ENCODE measurements around the gene AKR1C2. TPM values are rescaled to one million over a fixed set of nuclear protein-coding genes. Genes with fewer than 3 reads are reported as not detected.
A peak's percentile ranks its signal among the peaks of the same experiment; 100 is the strongest.
"Not testable (repeated sequence)": the region's sequence is repeated elsewhere in the genome, so short reads cannot be mapped to it uniquely, and the experiment has no call there.

AKR1C2 gene
- polyA plus RNA-seq, 2 of the 4 experiments (the other 2 are of a cell fraction), result 5,660 to 6,805 TPM

DNA sequence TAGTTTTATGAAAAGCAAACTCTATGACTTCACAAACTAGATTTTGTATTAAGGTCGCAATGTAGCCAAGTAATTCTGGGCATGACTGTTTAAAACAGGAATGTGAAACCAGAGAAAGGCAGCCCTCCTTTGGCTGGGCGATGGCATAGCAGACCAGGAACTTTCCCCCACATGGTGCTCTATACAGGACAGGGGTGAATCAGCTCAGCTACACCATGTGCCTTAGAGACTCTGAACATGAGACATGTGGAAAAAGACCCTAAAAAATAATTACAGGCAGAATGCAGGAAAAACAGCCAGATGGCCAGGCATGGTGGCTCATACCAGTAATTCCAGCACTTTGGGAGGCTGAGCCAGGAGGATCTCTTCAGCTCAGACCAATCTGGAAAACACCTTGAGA, 60.7 kb downstream of the AKR1C2 start:
- peaks cover 87% of the 10 kb centered on the region for H3K4me1 ChIP-seq
- FAIRE-seq, result peak; percentile 49
- peak in 1 of 2 experiments; percentile 56 for DNase-seq (ENCODE audit: low read depth in 1 of 2, low spot score in 1 of 2)
- 29% methylated on average over 2 of the region's 2 CpGs for WGBS (ENCODE audit: missing lambda C conversion rate)
- CTCF ChIA-PET, result interaction anchor here (1.5 kb wide), 1 partner anchor 93 kb away, joined by 6 read pairs; no protein-coding TSS in a partner anchor
- peak; percentile 54 to 66; a peak in 4 of 6 replicates for ATAC-seq
- POLR2A ChIA-PET; H3K4me3 ChIP-seq; TF ChIP-seq FOSL2 (IDR thresholded peaks at IDR 0.05): not testable (repeated sequence)
- H3K4me2 ChIP-seq, result peak overlapping the region; percentile 62
- H3K27ac ChIP-seq, result peak overlapping the region; percentile 89 to 91
- H3K9me3 ChIP-seq, result peaks cover 11% of the 10 kb centered on the region; the same call in 2 of the 3 replicates
- TF ChIP-seq RAD21 (conservative IDR thresholded peaks at IDR 0.05 in 1 of 2, IDR thresholded peaks at IDR 0.05 in 1 of 2) (peak; percentile 22 to 43; a peak in 2 of 5 replicates), HOXB5 (CRISPR knock-in tag; IDR thresholded peaks at IDR 0.05) (0 out of 2 replicates have a peak, but pooled peaks have one; percentile 64), FOSL2 (CRISPR knock-in tag; IDR thresholded peaks at IDR 0.05) (peak; percentile 24; the same call in 1 of the 2 replicates), HOXB13 (CRISPR knock-in tag; IDR thresholded peaks at IDR 0.05; ENCODE audit: low read depth) (peak; percentile 88; the same call in 1 of the 2 replicates), E2F6 (IDR thresholded peaks at IDR 0.05; ENCODE audit: borderline replicate concordance, low read depth) (peak; percentile 62; the same call in 1 of the 2 replicates), ATOH8 (CRISPR knock-in tag; IDR thresholded peaks at IDR 0.05; ENCODE audit: low read depth) (peak; percentile 62; the same call in 1 of the 2 replicates)
- TF ChIP-seq, protein P1, sequence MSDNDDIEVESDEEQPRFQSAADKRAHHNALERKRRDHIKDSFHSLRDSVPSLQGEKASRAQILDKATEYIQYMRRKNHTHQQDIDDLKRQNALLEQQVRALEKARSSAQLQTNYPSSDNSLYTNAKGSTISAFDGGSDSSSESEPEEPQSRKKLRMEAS (IDR thresholded peaks at IDR 0.05), result peak; percentile 66

- FAIRE-seq, result peak; percentile 43
- Histone ChIP-seq H3K4me1 (peaks cover 77% of the 10 kb centered on the region), H3K4me2 (peak overlapping the region; percentile 62), H3K9me3 (peaks cover 11% of the 10 kb centered on the region; the same call in 2 of the 3 replicates), H3K27ac (peak overlapping the region; percentile 89 to 91), H3K4me3 (no peak overlapping the region)
- peak; percentile 61 to 77 for ATAC-seq
- DNase-seq (ENCODE audit: low read depth in 1 of 2, low spot score in 1 of 2), result peak; percentile 51 to 91
- ChIA-PET POLR2A (no interaction called here), CTCF (interaction anchor here (0.6 to 0.9 kb wide), 2 partner anchors 14 to 352 kb away, joined by 3 to 4 read pairs; no protein-coding TSS in a partner anchor)
- 36% methylated on average over 5 of the region's 5 CpGs for WGBS (ENCODE audit: missing lambda C conversion rate)
- no peak for TF ChIP-seq GATA3 (IDR thresholded peaks at IDR 0.05; ENCODE audit: borderline replicate concordance)
- TF ChIP-seq MAFK (IDR thresholded peaks at IDR 0.05; ENCODE audit: partially characterized antibody), result peak; percentile 99
- TF ChIP-seq RFX5 (IDR thresholded peaks at IDR 0.05), result no peak
- peak; percentile 98 for TF ChIP-seq NFE2L2 (conservative IDR thresholded peaks at IDR 0.05; ENCODE audit: low read length)
- TF ChIP-seq KDM1A (IDR thresholded peaks at IDR 0.05; ENCODE audit: low read depth), result no peak
- TF ChIP-seq HOXB5 (CRISPR knock-in tag; IDR thresholded peaks at IDR 0.05), result 0 out of 2 replicates have a peak, but pooled peaks have one; percentile 71
- TF ChIP-seq KDM5A (IDR thresholded peaks at IDR 0.05), result no peak
- no peak for TF ChIP-seq FOSL2 (IDR thresholded peaks at IDR 0.05)
- TF ChIP-seq FOSL2 (CRISPR knock-in tag; IDR thresholded peaks at IDR 0.05), result peak; percentile 41; the same call in 1 of the 2 replicates
- TF ChIP-seq ZNF302 (CRISPR knock-in tag; IDR thresholded peaks at IDR 0.05), result 0 out of 2 replicates have a peak, but pooled peaks have one; percentile 29
- TF ChIP-seq, protein P2, sequence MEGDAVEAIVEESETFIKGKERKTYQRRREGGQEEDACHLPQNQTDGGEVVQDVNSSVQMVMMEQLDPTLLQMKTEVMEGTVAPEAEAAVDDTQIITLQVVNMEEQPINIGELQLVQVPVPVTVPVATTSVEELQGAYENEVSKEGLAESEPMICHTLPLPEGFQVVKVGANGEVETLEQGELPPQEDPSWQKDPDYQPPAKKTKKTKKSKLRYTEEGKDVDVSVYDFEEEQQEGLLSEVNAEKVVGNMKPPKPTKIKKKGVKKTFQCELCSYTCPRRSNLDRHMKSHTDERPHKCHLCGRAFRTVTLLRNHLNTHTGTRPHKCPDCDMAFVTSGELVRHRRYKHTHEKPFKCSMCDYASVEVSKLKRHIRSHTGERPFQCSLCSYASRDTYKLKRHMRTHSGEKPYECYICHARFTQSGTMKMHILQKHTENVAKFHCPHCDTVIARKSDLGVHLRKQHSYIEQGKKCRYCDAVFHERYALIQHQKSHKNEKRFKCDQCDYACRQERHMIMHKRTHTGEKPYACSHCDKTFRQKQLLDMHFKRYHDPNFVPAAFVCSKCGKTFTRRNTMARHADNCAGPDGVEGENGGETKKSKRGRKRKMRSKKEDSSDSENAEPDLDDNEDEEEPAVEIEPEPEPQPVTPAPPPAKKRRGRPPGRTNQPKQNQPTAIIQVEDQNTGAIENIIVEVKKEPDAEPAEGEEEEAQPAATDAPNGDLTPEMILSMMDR (IDR thresholded peaks at IDR 0.05), result no peak
- no peak for TF ChIP-seq CBX8 (IDR thresholded peaks at IDR 0.05)
- TF ChIP-seq FOSB (CRISPR knock-in tag; IDR thresholded peaks at IDR 0.05), result no peak
- TF ChIP-seq HMGXB4 (CRISPR knock-in tag; IDR thresholded peaks at IDR 0.05; ENCODE audit: borderline replicate concordance), result peak; percentile 45; the same call in 1 of the 2 replicates
- TF ChIP-seq NR3C1 (IDR thresholded peaks at IDR 0.05), result no peak
- no peak for TF ChIP-seq RCOR1 (IDR thresholded peaks at IDR 0.05; ENCODE audit: low read depth, low read length)
- peak; percentile 74; the same call in 1 of the 2 replicates for TF ChIP-seq HOXB13 (CRISPR knock-in tag; IDR thresholded peaks at IDR 0.05; ENCODE audit: low read depth)
- no peak for TF ChIP-seq HOXA7 (CRISPR knock-in tag; IDR thresholded peaks at IDR 0.05)
- TF ChIP-seq, protein P3, sequence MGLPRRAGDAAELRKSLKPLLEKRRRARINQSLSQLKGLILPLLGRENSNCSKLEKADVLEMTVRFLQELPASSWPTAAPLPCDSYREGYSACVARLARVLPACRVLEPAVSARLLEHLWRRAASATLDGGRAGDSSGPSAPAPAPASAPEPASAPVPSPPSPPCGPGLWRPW (IDR thresholded peaks at IDR 0.05), result no peak
- TF ChIP-seq CHD2 (IDR thresholded peaks at IDR 0.05; ENCODE audit: low read length, partially characterized antibody), result no peak
- 0 out of 2 replicates have a peak, but pooled peaks have one; percentile 49 for TF ChIP-seq PBX3 (IDR thresholded peaks at IDR 0.05)
- TF ChIP-seq MAZ (IDR thresholded peaks at IDR 0.05; ENCODE audit: borderline replicate concordance, low read depth, low read length), result no peak
- peak; percentile 87 for TF ChIP-seq ZSCAN20 (CRISPR knock-in tag; IDR thresholded peaks at IDR 0.05)
- TF ChIP-seq HEYL (CRISPR knock-in tag; IDR thresholded peaks at IDR 0.05), result peak; percentile 10; the same call in 1 of the 2 replicates
- no peak for TF ChIP-seq HDAC2 (IDR thresholded peaks at IDR 0.05)
These were observed 61.9 kb downstream of the AKR1C2 start for GRCh38 chr10:4941540-4942330.

Data from A549 (cell line).